Mesothelial cell of epicardium (in vitro differentiated cells): ENCODE measurements around the gene DNM1. TPM values are rescaled to one million over a fixed set of nuclear protein-coding genes. Genes with fewer than 3 reads are reported as not detected.
A peak's percentile ranks its signal among the peaks of the same experiment; 100 is the strongest.
"Not testable (repeated sequence)": the region's sequence is repeated elsewhere in the genome, so short reads cannot be mapped to it uniquely, and the experiment has no call there.

Experiments
- DNase-seq, 2 experiments: peaks; one replicate each; pipeline ENCODE4 v3.0.0; 2021; ENCODE audit warnings: low spot score in 2 of 2; ENCODE audit not compliant: unreplicated experiment in 2 of 2
- H3K27ac Mint-ChIP-seq: 2 replicates; pipeline ENCODE4 v1.8.0; 2021; ENCODE audit warnings: mixed read lengths
- H3K27me3 Mint-ChIP-seq: 2 replicates; pipeline ENCODE4 v1.8.0; 2021; ENCODE audit warnings: low read depth, mixed read lengths
- H3K36me3 Mint-ChIP-seq: 2 replicates; pipeline ENCODE4 v1.8.0; 2021; ENCODE audit warnings: mixed read lengths
- H3K4me1 Mint-ChIP-seq: 2 replicates; pipeline ENCODE4 v1.8.0; 2021; ENCODE audit warnings: mixed read lengths
- H3K4me3 Mint-ChIP-seq: 2 replicates; pipeline ENCODE4 v1.8.0; 2021; ENCODE audit warnings: mild to moderate bottlenecking, moderate library complexity, mixed read lengths
- H3K9me3 Mint-ChIP-seq: 2 replicates; pipeline ENCODE4 v1.8.0; 2021; ENCODE audit warnings: mixed read lengths
- CTCF ChIP-seq: fragments of 200-600 bp; sonication (generic); IDR thresholded peaks from one replicate; pipeline ENCODE4 v1.5.0; 2021; ENCODE audit warnings: antibody characterized with exemption; ENCODE audit not compliant: unreplicated experiment
- total RNA-seq: library from RNA; stranded (reverse); gene quantifications from 3 replicates; pipeline ENCODE4 v1.2.1, GENCODE V29; 2021

The DNM1 gene
- total RNA-seq, 1 donor from 2014 or later: 98.6 TPM

GRCh38 chr9:128180447-128180846 lies 22.7 kb upstream of the DNM1 start:
- no peak for TF ChIP-seq CTCF
- H3K27me3 Mint-ChIP-seq: no peaks in the 10 kb centered on the region
- no peak for DNase-seq
- peaks cover 50% of the 10 kb centered on the region for H3K36me3 Mint-ChIP-seq
- no peak overlapping the region for H3K27ac Mint-ChIP-seq
- peaks cover 2% of the 10 kb centered on the region for H3K4me1 Mint-ChIP-seq
- no peak overlapping the region for H3K4me3 Mint-ChIP-seq
- H3K9me3 Mint-ChIP-seq: no peaks in the 10 kb centered on the region

DNA sequence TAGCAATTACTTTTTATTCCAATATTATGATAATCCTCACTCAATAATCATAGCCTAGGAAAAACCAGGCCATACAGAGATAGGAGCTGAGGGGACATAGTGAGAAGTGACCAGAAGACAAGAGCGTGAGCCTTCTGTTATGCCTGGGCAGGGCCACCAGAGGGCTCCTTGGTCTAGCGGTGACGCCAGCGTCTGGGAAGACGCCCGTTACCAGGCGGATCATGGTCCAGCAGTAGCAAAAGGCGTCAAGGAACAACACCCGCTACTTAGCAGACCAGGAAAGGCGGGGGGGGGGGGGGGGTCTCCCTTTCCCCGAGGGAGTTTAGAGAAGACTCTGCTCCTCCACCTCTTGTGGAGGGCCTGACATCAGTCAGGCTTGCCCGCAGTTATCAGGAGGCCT lies 21.7 kb upstream of the DNM1 start:
- not testable (repeated sequence) for H3K9me3 Mint-ChIP-seq, H3K27me3 Mint-ChIP-seq, H3K27ac Mint-ChIP-seq, DNase-seq, H3K4me1 Mint-ChIP-seq, H3K4me3 Mint-ChIP-seq
- peaks cover 54% of the 10 kb centered on the region for H3K36me3 Mint-ChIP-seq
- peak; percentile 17 for TF ChIP-seq CTCF

DNA sequence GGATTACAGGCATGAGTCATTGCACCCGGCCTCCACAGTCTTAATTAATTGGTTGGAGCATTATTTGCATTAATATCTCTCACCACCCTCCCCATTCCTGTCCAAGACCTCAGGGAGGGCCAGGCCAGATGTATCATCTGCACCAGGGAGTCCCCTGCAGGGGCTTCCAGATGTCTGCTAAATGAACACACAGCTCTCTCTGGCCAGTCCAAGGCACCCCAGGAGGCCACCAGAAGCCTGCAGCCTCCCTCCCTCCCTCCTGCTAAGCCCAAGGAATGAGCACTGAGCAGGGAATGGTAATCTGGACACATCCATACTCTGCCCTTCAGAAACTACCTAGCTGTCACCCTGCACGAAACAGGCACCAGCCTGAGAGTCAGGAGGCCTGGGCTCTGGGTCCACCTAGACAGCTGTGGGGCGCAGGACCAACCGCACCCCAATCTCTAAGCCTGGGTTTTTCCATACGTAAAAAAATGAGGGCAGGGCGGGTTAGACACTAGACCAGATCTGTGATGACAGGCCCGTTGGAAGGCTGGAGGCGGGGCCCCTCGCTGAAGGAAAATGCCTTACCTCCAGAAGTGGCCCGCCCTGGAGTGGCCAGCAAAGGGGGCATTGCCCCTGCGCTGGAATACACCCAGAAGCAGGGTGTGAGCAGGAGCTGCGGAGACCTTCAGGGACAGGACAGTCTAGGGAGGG lies 20.1 kb upstream of the DNM1 start:
- H3K36me3 Mint-ChIP-seq: peaks cover 56% of the 10 kb centered on the region

DNA sequence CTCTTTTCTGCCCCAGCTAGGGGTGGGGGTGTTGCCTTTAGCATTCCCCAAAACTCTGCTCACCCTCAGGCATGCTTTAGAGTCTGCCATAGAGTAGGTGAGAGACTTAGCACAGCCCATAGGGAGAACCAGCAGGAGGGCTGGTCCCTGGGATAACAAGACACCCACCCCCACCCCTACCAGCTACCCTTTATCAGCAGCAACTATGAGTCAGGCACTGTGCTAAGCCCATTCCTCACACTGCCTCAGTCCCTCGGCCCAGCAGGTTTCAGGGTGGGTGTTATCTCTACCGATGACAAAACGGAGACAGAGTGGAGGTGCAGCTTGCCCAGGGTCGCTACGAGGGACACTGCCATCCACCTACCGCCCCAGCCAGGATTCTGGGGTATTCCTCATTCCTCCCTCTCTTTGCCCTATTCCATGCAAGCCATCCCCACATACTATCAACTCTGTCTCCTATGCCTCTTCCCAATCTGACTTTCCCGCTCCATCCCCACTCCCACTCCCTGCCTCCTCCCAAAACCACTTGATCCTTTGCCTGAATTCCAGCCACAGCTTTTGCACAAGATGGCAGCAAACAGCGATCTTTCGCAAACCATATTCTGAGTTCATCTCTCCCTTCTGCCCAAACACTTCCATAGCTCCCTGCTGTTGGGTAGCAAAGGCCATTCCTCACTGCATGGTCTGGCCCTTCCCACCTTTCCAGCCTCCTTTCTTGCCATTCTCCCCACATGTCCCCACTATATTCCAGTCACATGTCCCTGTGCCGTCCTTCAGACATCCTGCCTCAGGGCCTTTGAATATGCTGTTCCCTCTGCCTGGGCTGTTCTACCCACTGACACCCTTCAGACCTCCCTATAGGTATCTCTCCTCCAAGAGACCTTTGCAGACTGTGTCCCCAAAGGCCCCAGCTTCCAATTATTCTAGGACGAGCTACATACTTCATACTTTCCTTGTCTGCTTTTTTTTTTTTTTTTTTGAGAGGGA lies 16.9 kb upstream of the DNM1 start:
- H3K4me1 Mint-ChIP-seq: peaks cover 9% of the 10 kb centered on the region
- H3K36me3 Mint-ChIP-seq: peaks cover 41% of the 10 kb centered on the region
- no peak overlapping the region for H3K27ac Mint-ChIP-seq
- no peak for DNase-seq
- H3K4me3 Mint-ChIP-seq: no peak overlapping the region
- TF ChIP-seq CTCF: no peak
- H3K27me3 Mint-ChIP-seq: no peaks in the 10 kb centered on the region
- no peaks in the 10 kb centered on the region for H3K9me3 Mint-ChIP-seq

More for the DNA sequence above, 20.1 kb upstream of the DNM1 start:
- Mint-ChIP-seq H3K4me3 (no peak overlapping the region), H3K9me3 (no peaks in the 10 kb centered on the region), H3K27ac (no peak overlapping the region), H3K4me1 (no peaks in the 10 kb centered on the region), H3K27me3 (no peaks in the 10 kb centered on the region)
- no peak for TF ChIP-seq CTCF
- DNase-seq: no peak

DNA sequence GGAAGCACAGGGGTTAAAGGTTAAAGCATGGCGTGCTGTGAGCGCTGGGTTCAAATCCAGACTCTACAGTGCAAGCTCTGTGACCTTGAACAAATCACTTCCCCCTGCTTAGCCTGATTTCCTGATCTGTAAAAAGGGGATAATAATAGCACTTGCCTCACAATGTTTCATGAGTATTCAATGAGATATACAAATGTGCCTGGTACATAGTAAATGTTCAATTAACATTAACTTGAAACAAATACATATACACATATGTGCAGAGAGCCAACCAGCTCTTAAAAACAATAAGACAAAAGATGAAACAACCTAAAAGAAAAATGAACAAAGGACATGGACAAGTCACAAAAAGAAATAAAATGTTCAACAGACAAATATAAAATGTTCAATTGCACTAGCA lies 15.8 kb upstream of the DNM1 start:
- no peak for TF ChIP-seq CTCF
- H3K4me3 Mint-ChIP-seq: no peak overlapping the region
- H3K27me3 Mint-ChIP-seq: no peaks in the 10 kb centered on the region
- H3K4me1 Mint-ChIP-seq: peaks cover 13% of the 10 kb centered on the region
- H3K27ac Mint-ChIP-seq: no peak overlapping the region
- peaks cover 32% of the 10 kb centered on the region for H3K36me3 Mint-ChIP-seq
- DNase-seq: no peak
- no peaks in the 10 kb centered on the region for H3K9me3 Mint-ChIP-seq
